ENCODE results near the gene CACNG3.
"Not testable (repeated sequence)": the region's sequence is repeated elsewhere in the genome, so short reads cannot be mapped to it uniquely, and the experiment has no call there.

Gene CACNG3

GRCh38 chr16:24279982-24280515 is 23.9 kb downstream of the CACNG3 start:
- no peak for DNase-seq (ENCODE audit: low read depth, low spot score)

- no peak for DNase-seq (ENCODE audit: low read depth, low spot score)
These were observed 25.3 kb downstream of the CACNG3 start for GRCh38 chr16:24281466-24281865.

DNA sequence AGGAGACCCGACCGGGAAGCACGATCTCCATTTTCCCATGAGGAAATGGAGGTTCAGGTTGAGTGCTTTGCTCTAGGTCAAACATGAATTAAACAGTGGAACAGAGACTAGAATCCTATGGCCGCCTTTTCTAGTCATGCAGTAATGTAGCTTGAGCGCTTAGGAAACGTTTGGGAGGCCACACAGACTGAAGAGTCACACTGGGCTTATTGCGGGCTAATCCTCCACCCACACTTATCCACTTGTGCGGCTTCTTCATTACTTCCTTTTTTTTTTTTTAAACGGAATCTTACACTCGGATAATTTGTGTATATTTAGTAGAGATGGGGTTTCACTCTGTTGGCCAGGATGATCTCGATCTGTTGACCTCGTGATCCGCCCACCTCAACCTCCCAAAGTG is 26.0 kb downstream of the CACNG3 start:
- DNase-seq (ENCODE audit: low read depth, low spot score), result no peak

GRCh38 chr16:24286741-24287405 is 30.7 kb downstream of the CACNG3 start:
- DNase-seq (ENCODE audit: low read depth, low spot score), result no peak

DNA sequence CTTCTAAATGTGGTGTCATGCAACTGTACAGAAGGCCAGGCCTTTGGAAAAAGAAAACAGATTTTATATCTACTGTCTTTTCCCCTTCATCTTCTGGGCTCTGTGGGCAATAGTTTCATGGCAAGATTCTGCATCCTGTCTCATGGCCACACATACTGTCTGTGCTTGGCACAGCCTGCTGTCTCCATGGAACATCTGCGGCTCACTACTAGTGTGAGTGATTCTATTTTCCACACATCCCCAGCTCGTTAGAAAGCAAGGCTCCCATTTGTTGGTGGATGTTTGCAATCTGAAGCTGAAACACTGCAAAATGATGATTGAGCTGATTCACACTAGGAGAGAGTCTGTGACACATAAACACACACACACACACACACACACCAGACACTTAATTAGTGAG is 32.4 kb downstream of the CACNG3 start:
- no peak for DNase-seq (ENCODE audit: low read depth, low spot score)

- no peak for DNase-seq (ENCODE audit: low read depth, low spot score)
These were observed 33.1 kb downstream of the CACNG3 start for GRCh38 chr16:24289166-24289700.

DNA sequence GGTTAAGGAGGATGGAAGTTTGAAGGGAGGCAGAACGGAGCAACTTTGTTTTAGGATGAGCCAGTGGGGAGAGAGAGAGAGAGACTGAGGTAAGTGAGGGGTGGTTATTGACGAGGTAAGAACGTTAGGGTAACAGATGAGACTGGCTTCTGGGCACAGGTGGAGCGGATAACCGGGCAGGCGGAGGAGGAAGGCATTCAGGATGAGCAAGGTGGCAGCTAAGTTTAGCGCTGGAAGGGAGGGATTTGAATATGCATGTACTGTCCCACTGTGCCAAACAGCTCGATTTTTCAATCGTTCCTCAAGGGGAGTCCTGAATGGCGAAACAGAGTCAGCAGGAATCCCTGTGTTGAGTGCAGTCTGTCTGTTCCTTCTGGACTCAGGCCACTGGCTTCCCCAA is 35.8 kb downstream of the CACNG3 start:
- no peak for DNase-seq (ENCODE audit: low read depth, low spot score)

DNA sequence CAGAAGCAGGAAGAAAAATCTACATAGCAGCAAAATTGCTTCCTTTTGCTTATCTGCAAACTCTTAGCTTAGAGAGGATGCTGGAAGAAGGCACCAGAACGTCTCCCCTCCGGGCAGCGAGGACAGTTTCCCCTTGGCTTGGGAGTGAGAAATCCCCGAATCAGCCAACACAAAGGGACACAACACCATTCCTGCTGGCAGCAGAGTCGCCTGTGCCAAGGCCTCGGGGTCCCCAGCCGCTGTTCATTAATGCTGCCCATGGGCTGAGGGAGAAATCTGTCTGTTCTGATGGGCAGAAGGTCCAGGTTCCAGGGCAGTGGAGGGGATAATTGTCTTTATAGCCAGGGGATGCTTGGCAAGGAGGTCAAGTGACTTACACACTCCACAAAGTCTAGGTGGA is 38.0 kb downstream of the CACNG3 start:
- no peak for DNase-seq (ENCODE audit: low read depth, low spot score)

GRCh38 chr16:24297375-24297774 is 41.2 kb downstream of the CACNG3 start:
- DNase-seq (ENCODE audit: low read depth, low spot score), result no peak

DNA sequence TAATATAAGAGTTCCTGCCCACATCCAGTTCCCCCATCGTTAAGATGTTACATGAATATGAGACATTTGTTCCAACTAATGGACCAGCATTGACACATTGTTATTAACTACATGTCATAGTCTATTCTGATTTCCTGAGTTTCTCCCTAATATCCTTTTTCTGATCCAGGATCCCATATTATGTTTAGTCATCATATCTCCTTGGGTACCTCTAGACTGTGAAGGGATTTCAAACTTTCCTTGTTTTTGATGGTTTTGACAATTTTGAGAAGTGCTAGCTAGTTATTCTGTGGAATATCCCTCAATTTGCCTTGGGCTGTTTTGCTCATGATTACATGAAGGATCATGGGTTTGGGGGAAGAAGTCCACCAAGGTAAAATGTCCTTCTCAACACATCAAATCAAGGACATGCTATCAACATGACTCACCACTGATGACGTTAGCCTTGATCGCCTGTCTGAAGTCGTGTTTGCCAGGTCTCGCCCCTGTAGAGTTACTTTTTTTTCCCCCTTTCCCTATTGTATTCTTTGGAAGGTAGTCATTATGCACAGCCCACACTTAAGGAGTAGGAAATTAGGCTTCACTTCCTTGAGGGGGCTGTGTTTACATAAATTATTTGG is 42.5 kb downstream of the CACNG3 start:
- no peak for DNase-seq (ENCODE audit: low read depth, low spot score)

GRCh38 chr16:24300750-24301149 is 44.6 kb downstream of the CACNG3 start:
- DNase-seq (ENCODE audit: low read depth, low spot score), result not testable (repeated sequence)

- DNase-seq (ENCODE audit: low read depth, low spot score), result no peak
These were observed 46.5 kb downstream of the CACNG3 start for GRCh38 chr16:24302636-24303035.

GRCh38 chr16:24308200-24308599 is 52.1 kb downstream of the CACNG3 start:
- no peak for DNase-seq (ENCODE audit: low read depth, low spot score)

- no peak for DNase-seq (ENCODE audit: low read depth, low spot score)
These were observed 53.4 kb downstream of the CACNG3 start for GRCh38 chr16:24309258-24310142.

GRCh38 chr16:24315343-24315742 is 59.2 kb downstream of the CACNG3 start:
- DNase-seq (ENCODE audit: low read depth, low spot score), result no peak

GRCh38 chr16:24318680-24319079 is 62.5 kb downstream of the CACNG3 start:
- no peak for DNase-seq (ENCODE audit: low read depth, low spot score)

DNA sequence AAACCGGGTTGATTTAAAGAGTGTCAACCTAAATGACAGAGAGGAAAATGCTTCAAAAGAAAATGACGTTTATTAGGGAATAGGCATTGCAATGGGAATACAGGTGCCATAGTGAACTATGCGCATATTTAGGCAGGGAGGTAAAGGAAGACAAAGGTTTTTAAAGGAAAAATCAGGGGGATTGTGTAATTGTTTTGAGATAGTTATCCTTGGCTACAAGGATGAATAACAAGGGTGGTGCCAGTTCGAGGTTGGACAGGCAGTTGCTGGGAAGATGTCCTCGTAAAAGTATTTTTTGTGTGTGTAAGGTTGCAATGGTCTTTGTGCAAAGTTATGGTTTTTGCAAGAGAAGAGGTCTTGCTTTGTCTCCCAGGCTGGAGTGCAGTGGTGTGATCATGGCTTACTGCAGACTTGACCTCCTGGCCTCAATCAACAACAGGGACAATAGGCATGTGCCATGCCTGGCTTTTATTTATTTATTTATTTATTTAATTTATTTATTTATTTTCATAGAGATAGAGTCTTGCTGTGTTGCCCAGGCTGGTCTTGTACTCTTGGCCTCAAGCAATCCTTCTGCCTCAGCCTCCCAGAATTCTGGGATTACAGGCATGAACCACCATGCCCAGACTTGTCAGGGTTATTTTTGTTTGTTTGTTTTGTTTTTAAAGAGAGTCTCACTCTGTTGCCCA is 63.1 kb downstream of the CACNG3 start:
- DNase-seq (ENCODE audit: low read depth, low spot score), result no peak

- DNase-seq (ENCODE audit: low read depth, low spot score), result no peak
These were observed 66.0 kb downstream of the CACNG3 start for GRCh38 chr16:24322106-24322505.

DNA sequence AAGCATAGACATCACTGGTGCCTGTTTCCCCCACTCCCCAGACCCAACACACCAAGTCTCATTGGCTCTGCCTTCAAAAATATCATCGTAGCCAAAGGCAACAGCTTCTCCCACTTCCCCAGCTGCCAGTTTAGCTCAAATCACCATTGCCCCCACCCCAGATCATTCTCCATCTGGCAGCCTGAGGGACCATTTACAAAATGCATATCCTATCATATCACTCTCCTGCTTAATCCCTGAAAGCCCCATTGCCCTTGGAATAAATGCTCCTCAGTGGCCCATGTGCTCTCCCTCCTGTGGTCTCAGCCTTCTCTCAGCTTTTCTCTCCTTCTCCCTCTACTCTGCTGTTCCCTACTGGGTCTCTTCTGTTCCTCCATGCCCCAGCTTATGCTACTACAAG is 68.3 kb downstream of the CACNG3 start:
- DNase-seq (ENCODE audit: low read depth, low spot score), result no peak

DNA sequence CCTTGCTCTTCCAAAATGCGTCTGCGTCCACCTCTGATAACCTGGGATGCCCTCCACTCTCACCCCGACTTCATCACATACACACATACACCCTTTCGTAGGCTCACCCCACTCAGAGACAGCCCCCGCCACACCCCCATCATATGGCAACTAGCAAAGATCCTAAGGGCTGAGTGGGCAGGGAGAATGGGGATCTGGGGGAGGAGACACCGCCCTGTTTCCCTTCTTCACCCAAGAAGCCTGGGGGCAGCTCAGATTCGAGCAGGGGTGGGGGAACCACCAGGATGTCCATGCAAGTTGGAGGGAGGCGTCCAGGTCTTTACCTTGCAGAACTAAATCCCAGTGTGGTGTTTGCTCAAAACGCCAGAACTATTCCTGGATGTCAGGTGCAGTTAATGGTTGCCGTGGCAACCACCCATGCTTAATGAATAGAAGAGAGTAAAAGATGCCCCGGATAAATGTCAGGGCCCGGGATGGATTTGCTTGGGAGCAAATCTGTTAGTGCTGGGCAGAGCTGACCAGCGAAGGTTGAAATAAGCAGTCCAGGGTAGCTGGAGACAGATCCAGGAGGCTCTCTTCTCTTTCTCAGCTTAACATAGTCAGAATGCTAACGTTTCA is 72.8 kb downstream of the CACNG3 start:
- no peak for DNase-seq (ENCODE audit: low read depth, low spot score)

DNA sequence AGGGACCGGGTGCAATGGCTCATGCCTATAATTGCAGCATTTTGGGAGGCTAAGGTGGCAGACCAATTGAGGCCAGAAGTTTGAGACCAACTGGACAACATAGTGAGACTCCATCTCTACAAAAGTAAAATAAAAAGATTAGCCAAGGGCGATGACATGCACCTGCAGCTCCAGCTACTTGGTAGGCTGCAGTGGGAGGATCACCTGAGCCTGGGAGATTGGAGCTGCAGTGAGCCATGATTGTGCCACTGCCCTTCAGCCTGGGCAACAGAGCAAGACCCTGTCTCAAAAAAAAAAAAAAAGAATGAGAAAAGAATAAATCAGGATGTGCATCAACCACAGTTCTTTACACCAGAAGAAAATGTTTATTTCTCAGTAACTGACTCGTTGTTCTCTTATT is 76.0 kb downstream of the CACNG3 start:
- no peak for DNase-seq (ENCODE audit: low read depth, low spot score)

Data from activated CD4-positive, CD25-positive, alpha-beta regulatory T cell treated with anti-CD3 and anti-CD28 coated beads, Interleukin-2, amount 50 U/mL, for 16 hours (primary cell).